Pulmonary artery endothelial cell (primary cell): ENCODE measurements around the gene IMPACT. TPM values are rescaled to one million over a fixed set of nuclear protein-coding genes. Genes with fewer than 3 reads are reported as not detected.

Experiments used
- DNase-seq: peaks from one replicate; pipeline ENCODE4 v3.0.0-alpha.2; 2011; ENCODE audit warnings: low read depth, low spot score
- total RNA-seq: library from RNA; depleted of rRNA; stranded (reverse); fragments of >200 nt; gene quantifications from 2 replicates; pipeline ENCODE4 v1.2.3, GENCODE V29; 2014

IMPACT gene
- total RNA-seq, 1 donor from 2014 or later = 26.7 TPM

DNA sequence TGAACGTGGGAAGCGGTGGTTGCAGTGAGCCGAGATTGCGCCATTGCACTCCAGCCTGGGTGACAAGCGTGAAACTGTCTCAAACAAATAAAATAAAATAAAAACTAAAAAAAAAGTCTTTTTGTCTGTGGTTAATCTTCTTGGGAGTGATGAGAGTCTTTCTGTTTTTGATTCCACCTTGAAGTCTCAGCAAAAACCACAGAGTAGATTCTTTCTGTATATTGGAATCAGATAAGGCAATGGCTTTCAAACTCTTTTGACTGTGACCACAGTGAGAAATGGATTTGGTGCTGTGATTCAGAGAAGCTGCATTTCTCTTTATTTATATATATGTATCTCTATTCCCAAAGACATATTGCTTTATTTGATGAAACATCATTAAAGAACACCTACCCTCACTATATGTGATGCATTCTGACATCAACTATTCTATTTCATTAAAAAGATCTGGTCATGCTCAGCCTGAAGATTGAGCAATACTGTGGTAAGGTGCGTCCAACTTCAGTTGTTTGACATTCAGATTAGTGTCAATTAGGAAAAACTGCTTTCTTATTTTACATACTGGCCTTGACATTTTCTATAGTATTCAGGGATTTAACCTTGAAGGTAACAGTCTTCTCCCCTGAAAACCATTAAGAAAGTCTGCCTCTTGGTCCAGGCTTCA, 49.6 kb downstream of the IMPACT start:
- no peak for DNase-seq

DNA sequence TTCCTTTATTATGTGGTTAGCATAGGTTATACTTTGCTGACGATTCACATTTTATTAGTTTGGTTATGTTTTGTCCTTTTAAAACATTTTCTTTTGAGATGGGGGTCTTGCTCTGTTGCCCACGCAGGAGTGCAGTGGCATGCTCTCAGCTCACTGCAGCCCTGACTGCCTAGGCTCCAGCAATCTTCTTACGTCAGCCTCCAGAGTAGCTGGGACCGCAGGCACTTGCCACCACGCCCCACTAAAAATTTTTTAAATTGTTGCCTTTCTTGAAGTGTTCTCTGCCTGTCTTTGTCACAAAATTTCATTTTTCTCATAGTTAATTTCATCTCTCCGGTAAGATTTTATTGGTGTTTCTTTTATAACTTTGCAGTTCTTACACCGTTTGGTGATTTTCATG, 52.9 kb downstream of the IMPACT start:
- no peak for DNase-seq

DNA sequence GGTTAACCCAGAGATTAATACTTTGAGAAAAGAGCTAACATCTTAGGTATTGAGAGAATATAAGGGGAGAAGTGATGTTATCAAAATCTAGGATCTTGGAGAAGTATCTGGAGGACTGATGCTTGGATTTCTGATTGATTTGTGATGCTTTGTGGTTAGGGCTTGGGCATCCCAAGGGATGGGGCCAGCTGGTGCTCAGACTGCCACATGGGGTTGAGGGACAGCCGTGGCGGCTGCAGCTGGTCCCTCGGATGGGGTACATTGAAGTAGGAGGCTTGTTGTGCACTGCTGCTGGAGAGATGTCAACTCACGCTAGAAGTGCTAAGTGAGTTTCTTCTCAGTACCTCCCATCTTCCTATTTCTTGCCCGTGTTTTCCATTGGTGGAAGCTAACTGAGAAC, 56.4 kb downstream of the IMPACT start:
- no peak for DNase-seq

DNA sequence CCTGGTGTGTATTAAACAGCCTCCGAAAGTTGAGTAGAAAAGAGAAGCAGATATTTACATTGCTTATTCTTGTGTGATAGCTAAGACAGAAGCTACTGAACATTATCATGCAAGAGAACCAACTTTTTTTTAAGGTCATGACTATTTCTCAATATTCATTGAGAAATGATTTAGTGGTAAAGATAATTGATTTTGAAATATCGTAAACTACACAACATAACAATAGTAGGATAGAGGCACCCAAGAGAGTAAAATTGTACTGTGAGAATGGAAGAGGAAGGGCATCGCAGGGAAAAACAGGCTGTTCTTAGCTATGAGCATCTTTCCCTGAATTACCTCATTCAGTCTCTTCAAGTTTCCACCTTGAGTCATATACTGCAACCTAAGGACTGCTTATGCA, 59.2 kb downstream of the IMPACT start:
- DNase-seq = no peak

DNA sequence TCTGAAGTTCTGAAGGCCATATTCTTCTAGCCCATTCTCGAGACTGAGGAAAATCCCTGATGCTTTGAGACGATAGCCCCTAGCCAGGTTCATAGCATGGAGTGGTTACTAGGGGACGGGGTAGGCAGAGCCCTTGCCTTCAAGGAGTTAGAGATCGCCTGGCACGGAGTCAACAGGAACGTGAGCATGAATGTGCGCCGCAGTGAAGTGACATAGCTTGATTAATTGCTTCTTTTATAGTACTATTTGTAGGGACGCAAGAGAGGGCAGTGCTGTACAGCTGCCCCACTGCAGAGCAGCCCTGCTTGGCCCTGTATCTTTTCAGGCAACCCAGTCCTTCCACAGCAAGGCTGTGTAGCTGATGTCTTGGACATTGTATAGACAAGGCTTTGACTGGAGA, 60.2 kb downstream of the IMPACT start:
- DNase-seq = no peak

DNA sequence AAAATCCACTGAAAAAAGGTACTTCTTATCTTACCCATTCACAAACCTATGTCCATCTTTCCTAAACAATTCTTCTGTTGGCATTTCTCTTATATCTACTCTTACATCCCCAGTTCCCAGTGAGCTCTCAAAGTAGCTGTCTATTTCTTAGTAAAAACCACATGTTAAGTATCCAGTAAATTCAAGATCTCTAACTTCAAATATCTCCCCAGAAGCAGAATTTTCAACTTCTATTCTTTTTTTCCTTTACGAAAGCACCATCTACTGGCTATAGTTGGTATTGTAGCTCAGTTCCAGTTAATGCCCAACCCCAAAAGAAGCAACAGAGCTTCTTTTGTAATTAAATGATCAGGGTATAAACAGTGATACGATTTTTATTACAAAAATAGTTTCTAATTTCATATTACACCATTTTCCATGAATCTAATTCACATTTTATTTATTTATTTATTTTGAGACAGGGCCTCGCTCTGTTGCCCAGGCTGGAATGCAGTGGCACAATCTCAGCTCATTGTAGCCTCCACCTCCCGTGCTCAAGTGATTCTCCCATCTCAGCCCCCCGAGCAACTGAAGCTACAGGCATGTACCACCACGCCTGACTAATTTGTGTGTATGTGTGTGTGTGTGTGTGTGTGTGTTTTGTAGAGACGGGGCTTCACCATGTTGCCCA, 62.5 kb downstream of the IMPACT start:
- DNase-seq = no peak

DNA sequence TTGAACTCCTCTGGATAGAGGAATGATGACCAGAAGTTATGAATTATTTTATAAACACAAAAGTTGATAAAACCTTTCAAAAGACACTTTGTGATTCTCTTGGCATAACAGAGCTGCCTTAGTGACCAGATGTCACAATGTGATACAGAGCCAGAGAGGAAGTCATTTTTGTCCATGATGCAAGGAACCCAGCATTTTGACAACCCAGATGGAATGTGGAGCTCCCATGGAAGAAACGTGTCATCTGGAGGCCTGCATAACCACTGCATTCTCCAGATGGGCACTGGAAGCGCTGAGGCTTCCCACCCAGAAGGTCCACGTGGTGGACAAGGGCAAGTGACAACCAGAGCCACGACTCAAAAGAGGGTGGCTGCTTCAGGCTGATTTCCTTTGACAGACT, 64.1 kb downstream of the IMPACT start:
- no peak for DNase-seq

DNA sequence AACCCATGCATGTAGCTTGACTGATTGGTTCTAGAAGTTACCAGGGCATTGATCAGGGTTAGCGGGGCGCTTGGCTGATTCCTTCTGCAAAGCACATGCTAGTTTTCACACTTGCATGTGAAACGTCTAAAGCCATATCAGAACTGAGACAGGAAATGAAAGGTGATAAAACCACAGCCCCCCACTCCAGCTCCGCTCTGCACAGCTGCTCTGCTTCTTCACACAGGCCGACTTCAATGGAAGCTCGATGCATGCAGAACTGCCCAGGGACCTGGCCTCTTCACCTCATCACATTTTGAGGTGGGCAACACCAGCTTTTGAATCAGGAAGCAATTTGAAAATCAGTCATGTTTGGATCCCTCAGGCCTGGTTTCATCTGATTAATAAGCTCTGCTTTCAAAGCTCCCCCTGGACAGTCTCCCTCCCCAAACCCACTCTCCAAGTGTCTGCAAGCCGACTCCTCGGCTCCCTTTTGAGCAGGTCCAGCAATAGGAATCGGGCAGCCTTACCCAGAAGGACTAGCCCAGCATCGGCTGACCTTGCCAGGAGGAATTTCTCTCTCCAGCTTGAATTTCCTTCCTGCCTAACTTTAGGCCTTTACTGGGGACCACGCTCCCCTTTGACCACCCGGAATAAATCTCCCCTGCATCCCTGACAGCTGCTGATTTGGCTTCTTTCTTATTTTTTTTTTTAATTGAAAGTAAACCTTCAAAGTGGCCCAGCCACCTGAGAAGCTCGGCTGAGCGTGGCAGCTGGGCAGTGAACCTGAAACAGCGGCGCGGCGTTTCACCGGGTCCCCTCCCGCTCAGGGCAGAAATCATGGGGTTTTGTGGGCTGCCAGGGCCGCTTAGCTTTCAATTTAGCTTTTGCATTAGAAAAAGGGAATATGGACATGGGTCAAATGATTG, 65.7 kb downstream of the IMPACT start:
- no peak for DNase-seq

DNA sequence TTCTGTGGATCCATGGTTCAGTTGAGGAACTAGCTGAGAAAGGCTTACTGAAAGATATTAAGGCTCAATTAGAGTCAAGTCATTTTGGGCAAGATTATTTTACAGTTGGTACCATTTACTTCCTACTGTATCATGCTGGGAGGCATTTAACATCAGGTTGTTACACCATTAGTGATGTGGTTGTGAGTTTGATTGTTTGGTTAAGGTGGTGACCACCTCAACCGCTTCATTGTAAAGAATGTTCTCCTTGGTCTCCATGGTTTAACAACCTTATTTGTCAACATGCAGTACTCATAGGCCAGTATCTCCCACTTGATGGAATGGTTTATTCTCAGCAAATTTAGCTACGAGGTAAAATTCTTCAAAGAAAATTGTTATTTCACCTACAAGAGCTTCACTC, 68.1 kb downstream of the IMPACT start:
- no peak for DNase-seq

DNA sequence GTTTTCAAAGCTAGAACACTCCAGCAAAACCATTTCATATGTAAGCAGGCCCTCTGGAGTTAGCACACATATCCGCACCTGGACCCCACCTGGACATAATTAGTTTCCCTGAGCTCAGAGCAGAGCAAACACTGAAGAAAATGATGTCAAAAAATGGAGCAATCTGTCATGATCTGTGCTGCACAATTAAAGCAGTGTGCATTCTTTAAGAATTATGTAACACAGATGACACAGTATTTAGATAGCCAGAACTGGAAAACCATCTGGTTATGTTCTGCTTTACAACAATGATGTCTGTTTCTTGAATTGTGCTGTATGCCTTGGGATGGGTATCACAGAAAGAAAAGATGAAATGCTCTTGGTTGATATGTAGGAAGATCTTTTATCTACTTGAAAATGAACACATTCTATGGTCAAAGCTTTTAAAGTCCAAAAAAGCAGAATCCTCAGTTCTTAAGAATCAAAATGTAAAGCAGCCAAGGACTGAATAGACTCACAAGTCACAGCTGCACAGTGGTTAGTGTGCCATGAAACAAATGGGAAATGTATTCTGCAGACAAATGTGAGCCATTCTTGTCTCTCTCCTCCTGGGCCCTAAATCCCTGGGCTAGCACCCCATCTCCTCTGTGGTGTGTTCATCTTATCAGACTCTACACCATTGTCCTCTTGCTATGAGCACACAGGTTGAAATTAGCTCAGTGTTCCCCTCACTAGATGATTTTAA, 70.7 kb downstream of the IMPACT start:
- DNase-seq = no peak

DNA sequence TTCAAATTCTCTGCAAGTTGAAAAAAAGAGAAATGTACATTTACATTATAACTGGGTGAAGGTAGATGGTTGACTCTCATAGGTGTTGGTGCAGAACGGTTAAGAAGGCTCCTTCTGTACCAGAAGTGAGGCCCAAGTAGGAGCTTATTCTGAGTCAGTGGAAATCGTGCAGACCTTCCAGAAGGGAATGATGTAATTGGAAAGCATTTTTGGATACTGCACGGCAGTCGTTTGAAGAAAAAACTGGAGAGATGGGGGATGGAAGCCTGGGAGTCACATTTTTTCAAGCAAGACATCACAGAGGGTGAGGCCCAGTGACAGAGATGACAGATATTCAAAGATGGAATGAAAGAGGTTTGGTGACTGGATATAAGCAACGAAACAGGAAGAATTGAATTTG, 73.3 kb downstream of the IMPACT start:
- no peak for DNase-seq

DNA sequence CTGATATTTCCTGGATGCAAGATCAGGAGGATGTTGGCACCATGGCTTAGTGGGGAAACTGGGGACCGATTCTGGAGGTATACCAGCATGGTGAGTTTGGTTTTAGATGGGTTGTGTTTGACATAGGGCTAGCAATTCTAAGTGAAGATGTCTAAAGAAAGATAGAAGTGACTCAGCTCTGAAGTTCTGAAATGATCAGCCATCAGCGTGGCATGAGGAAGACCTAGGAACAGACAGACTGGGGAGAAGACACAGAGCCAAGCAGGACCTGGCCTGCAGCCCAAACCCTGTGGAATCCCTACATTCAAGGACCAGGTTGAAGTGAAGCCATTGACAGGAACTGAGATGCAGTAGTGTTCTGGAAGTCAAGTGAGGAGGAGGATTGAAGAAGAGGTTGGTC, 73.7 kb downstream of the IMPACT start:
- DNase-seq = no peak

DNA sequence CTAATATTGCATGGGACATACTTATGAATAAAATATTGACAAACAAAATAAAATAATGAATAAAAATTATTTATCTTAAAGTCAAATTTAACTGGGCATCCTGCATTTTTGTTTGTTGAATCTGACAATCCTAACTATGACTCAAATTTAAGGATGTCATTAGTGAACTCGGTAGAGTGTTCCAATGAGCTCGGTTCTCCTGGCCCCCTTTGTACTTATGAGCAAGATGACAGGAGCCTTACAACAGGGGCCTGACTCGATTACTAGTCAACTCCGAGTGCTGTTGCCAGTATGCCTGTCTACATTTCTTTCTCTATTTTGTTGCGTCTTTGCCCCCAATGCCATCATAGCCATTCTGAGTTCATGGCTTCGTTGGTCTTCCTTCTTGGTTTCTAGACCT, 74.3 kb downstream of the IMPACT start:
- DNase-seq = no peak

DNA sequence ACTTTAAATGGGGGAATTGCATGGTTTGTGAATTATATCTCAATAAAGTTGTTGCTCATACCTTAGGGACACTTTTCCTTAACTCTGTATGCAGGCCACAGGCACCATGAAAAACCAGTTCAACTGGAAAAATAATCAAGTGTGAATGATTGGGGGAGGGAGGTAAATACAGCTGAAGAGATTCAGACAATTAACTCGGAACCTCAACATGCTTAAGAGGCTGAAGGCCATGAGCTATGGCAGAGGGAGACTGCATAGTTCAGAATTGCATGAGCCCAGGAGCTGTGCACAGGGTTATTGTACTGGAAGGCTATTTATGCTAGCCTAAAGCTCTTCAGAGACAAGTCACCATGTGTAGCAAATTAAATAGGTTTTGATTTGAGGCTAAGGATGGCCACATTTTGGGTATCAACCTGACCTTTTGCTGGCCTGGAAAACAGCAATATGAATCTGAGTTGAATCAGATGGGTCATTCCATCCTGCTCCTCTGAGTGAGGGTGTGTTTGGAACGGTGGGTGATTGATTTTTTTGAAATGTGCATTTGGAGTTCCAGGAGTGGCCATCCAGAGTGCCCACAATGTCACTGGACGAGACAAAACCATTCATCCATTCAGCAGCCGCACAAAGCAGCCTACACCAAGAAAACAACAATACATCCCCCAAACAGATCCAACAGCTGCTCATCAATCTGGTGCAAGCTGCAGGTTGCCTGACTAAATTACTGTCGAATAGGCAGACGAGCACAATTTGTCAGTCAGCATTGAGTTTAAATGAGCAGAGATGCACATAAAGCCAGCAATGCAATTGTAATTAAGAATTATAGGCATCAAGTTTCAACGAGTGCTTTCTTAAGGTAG, 76.4 kb downstream of the IMPACT start:
- DNase-seq = no peak

Other genes starting within 250 kb of the IMPACT start
- 8.6 and 14.0 TPM in 2 replicates for gene OSBPL1A, start 28.8 kb upstream of the IMPACT start, total RNA-seq
- gene HRH4, start 34.0 kb downstream of the IMPACT start, total RNA-seq = 0.07 TPM in 1 of 2 replicates, not detected in the other